Measurements from ENCODE around the gene HDGFL3.
"Not testable (repeated sequence)": the region's sequence is repeated elsewhere in the genome, so short reads cannot be mapped to it uniquely, and the experiment has no call there.

The HDGFL3 gene

DNA sequence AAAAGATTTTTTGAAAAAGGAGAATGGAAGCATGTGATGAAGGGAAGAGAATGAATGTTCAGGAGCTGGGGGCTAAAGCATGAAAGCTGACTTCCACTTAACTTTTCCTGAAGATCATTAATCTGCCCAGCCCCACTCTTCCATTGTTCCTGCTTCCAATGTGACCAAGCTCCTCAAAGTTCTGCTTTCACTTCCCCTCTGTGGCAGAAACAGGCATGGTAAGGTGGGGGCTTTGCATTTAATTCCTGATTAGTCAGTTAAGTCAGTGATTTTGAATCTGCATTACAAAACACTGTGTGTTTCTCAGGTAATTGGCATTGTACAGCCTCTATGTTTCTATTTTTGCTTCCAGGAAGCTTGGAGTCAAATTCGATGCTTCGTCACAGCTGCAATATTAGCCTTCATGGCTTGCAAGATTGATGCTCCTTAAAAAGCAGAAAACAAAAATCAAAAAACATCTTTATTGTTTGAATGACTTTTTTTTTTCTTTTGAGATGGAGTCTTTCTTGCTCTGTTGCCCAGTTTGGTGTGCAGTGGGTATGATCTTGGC lies 107.5 kb downstream of the HDGFL3 start:
- DNase-seq (ENCODE audit: low spot score): no peak

DNA sequence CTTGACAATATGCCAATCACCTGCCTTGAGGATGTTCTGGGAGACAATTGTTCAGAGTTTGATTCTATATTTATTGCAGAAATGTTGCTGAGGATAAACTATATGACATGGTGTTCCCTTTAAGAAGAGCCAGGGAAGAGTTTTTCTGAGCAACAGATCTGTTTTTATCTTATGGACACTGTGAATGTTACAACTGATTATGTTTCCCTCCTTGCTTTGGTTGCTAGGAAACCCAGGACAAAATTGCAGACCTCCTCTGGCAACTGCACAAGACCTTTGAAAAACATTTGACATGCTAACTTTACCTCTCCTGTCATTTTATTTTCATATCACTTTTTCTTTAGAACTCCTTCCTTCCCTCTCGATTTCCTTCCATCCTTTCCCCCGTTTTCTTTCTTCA lies 108.3 kb downstream of the HDGFL3 start:
- no peak for DNase-seq (ENCODE audit: low spot score)

DNA sequence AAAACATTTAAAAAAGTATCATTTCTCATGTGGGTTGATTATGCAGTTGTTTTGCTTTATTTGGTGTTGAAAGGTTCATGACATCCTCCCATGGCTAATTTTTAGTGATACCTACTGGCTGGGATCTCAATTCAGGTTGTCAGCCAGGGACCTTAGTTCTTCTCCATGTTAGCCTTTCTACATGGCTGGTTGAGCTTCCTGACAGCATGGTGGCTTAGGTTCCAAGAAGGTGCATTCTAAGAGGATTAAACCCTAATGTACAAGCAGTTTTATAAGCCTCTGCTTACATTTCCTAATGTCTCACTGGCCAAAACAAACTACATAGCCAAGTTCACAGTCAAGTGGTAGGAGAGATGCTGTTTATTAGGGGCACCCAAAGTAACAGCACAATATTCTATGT lies 109.5 kb downstream of the HDGFL3 start:
- DNase-seq (ENCODE audit: low spot score): no peak

DNA sequence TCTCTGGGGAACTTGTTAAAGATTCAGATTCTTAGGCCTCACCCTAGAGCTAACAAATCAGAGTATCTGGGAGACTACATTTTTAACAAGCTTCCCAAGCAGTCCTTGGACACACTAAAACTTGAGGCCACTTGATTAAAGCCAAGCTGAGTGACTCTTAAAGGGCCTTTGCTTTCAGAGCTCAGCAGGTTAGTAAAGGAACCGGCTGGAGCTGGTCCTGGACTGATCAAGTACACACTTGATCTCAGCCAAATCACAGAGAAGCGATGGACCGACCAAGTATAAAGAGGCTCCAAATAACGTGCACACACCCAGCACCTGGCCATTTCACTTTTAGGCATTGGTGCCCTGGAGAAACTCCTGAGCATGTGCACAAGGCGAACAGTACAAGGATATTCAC lies 113.0 kb downstream of the HDGFL3 start:
- DNase-seq (ENCODE audit: low spot score): no peak

DNA sequence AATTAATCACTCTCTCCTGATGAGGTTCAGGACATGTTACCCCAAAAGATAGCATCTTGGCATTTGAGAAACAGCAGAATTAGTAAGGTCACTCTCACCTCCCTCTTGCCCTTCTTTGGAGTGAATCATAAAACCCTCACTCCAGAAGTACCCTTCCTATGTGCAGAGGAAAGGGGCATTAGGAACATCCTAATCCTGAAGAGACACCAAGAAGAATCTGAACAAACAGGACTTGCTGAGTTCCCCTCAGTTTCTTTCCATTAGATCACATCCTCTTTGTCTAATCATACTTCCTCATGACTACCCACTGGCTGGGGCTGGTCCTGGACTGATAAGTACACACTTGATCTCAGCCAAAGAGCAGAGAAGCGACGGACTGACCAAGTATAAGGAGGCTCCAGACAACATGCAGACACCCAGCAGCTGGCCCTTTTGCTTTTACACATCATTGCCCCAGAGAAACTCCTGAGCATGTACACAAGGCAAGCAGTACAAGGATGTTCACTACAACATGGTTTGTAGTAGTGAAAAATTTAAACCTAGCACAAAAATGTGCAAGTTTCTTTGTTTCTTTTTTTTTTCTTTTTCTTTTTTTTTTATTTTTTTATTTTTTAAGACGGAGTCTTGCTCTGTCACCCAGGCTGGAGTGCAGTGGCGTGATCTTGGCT lies 115.2 kb downstream of the HDGFL3 start:
- DNase-seq (ENCODE audit: low spot score): peak; percentile 3

DNA sequence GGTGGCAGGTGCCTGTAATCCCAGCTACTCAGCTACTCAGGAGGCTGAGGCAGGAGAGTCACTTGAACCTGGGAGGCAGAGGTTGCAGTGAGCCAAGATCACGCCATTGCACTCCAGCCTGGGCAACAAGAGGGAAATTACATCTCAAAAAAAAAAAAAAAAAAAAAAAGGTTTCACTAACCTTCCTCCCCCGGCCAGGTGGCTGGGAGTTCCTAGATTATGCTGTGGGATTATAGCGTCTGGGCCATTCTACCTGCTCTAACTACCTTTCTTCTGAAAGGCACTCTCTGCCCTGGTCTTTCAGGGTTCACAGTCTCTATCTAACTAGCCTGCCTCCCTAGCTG lies 115.7 kb downstream of the HDGFL3 start:
- DNase-seq (ENCODE audit: low spot score): not testable (repeated sequence)

DNA sequence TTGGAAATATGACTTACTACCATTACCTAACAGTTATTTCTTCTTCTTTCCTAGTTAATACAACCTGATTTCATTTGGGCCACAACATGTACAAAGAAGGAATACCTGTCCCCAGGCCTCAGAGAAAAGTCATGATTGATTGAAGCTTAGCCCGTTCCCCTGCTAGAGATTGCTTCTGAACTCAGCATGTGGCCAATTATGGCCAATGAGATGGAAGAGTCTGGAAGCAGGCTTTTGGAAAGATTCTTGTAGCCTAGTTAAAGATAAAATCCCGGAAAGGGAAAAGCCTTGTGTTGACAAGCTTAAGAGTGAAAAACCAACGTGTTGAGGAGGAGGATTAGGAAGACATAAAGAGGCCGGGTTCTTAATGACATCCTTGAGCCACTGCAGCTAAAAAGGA lies 117.2 kb downstream of the HDGFL3 start:
- DNase-seq (ENCODE audit: low spot score): no peak

DNA sequence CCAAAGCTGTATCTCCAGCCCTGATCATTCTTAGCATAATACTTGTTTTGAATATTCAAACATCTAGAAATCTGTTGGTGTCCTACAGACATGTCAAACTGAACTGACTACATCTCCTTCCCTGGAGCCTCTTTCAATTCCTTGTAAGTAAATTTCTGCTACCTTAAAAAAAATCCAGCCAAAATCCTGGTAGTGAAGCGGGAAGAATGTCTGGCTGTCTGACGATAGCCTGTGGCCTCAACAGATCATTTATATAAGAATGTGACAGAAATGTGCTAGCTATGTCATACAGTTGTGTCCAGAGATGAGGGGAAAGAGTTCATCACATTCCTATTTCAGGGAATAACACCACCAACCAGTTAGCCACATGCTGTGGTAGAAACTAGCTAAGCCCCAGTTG lies 118.7 kb downstream of the HDGFL3 start:
- DNase-seq (ENCODE audit: low spot score): no peak

DNA sequence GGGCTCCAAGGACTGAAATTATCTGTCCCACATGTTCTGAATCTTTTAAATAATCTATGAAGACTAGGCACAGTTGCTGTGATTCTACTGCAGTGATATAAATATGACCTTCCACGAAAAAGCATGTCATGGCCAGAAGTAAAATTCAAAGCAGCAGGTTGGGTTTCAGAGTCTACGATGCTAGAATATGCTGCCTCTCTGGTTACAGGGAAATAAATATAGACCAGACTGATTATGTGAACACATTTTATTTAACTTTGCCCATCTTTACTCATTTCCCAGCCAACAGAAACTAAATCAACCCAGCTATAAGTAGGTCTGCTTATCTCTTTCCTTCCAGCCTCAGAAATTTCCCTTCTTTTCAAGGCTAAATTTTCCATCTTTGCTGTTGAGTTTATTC lies 120.0 kb downstream of the HDGFL3 start:
- no peak for DNase-seq (ENCODE audit: low spot score)

DNA sequence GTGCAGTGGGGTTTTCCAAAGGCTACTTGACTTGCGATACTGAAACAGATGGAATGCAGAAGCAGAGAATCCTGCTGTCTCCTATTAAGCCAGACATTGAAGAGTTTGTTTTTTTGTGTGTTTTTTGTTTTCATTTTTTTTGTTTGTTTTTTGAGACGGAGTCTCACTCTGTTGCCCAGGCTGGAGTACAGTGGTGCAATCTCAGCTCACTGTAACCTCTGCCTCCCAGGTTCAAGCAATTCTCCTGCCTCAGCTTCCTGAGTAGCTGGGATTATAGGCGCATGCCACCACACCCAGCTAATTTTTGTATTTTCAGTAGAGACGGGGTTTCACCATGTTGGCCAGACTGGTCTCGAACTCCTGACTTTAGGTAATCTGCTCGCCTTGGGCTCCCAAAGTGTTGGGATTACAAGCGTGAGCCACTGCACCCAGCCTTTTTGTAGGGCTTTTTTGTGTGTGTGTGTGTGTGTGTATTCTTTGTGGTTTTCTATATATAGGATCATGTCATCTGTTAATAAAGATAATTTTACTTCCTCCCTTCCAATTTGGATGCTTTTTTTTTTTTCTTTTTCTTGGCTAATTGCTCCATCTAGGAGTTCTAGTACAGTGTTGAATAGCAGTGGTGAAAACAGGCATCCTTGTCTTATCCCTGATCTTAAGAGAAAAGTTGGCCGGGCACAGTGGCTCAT lies 121.6 kb downstream of the HDGFL3 start:
- not testable (repeated sequence) for DNase-seq (ENCODE audit: low spot score)

DNA sequence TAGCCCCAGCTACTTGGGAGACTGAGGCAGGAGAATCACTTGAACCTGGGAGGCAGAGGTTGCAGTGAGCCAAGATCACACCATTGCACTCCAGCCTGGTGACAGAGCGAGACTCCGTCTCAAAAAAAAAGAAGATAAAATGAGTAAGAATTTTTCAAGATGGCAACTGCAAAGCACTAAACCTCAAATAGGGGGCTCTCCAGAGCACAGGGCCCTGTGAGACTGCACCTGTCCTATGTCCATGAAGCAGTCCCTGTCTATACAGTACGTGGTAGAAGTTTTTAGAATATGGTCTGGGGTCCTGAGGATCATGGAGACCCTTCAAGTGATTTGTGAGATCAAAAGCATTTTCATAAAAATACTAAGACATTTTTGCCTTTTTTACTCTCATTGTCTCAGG lies 122.2 kb downstream of the HDGFL3 start:
- DNase-seq (ENCODE audit: low spot score): not testable (repeated sequence)

DNA sequence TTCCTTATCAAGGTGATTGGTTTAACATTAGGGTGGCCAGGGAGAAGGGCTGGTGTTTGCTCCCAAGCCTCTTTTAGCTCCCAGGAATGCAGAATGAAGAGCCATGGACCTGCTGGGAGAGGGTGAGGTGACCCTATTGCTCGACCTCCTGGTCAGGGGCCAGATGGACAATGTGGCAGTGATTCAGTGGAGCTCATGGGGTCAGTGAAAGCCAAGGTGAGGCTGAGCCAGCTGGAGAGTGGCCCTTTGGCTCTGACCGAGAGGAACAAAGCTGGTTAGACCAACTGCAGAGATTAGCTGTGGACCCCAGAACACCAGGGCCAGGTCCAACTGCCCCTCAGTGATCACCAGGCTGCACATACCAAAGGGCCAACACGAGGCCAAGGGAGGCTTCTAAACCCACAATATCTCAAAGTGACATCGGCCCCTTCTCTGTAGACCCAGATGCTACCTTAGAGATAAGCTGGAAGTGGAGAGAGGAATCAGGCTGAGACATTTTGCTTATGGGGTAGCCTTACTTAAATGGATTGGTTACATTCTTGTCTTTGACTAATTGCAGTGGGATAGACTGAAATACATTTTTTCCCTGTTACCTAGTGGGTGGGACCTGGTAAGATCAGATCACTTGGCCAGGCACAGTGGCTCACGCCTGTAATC lies 124.8 kb downstream of the HDGFL3 start:
- DNase-seq (ENCODE audit: low spot score): no peak

DNA sequence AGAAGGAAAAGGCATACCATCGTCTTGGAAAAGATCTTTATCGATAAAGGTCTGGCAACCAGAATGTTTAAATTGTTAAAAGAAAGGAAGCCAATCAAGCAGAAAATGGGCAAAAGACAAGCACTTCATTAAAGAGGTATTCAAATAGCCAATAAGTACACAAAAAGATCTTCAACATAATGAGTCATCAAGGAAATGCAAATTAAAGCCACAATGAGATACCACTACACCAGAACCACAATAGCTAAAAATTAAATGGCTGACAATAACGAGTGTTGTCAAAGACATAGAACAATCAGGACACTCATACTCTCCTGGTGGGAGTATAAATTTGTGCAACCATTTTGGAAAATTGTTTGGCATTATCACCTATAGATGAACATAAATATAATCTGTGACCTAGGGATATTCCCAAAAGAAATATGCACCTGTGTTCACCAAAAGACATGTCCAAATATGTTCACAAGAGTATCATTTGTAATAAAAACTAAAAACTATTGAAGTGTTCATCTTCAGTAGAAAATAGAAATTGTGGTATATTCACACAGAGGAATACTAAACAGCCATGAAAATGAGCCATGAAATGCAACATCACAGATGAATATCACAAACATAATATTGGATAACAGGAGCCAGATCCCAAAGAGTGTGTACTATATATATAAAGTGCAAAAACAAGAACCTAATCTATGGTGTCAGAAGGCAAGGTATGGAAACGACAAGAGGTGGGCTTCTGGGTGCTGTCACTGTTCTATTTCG lies 126.2 kb downstream of the HDGFL3 start:
- no peak for DNase-seq (ENCODE audit: low spot score)

DNA sequence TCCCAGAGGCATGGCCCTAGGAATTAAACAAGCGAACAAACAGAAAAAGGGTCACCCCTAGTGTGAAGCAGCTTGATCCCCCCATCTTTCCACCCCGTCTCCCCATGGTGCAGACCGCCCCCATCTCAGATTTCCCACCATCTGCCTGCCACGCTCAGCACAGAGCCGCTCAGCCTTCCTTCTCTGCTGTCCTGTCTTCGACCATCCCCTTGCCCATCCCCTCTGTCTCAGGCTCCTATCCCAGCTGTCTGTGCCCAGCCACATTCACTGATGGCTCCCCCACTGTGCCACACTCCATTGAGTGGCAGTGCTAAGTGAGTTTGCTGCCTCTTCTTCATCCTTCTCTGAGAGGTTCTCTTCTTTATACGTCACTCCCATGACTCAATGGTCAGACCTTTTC lies 128.9 kb downstream of the HDGFL3 start:
- DNase-seq (ENCODE audit: low spot score): no peak

Measured in CD4-positive, alpha-beta T cell treated with Interleukin-2 at 100 ng/mL for 4 hours (primary cell).